GM18499 (cell line): ENCODE measurements around the gene PVALEF.

ENCODE experiments used
- ATAC-seq: cut with Tn5 transposase; IDR thresholded peaks from one replicate; pipeline ENCODE4 v1.9.1; 2021; ENCODE audit warnings: moderate number of reproducible peaks; ENCODE audit not compliant: insufficient read depth, unreplicated experiment

Gene PVALEF

GRCh38 chr17:81165246-81166032 lies at the start of gene PVALEF:
TSS of gene PVALEF (plus strand) at chr17:81165507. CDS start at chr17:81181227, 15,720 bp downstream.
- ATAC-seq, result no peak

GRCh38 chr17:81115749-81116464 lies 49.4 kb upstream of the PVALEF start:
- ATAC-seq, result no peak

GRCh38 chr17:81116704-81117103 lies 48.6 kb upstream of the PVALEF start:
- no peak for ATAC-seq

GRCh38 chr17:81117672-81118198 lies 47.6 kb upstream of the PVALEF start:
- ATAC-seq, result no peak

GRCh38 chr17:81118308-81119221 lies 46.7 kb upstream of the PVALEF start:
- no peak for ATAC-seq

- ATAC-seq, result no peak
Measured at GRCh38 chr17:81119223-81120148, 45.8 kb upstream of the PVALEF start.

- no peak for ATAC-seq
Measured at GRCh38 chr17:81120149-81120484, 45.2 kb upstream of the PVALEF start.

GRCh38 chr17:81120695-81121621 lies 44.3 kb upstream of the PVALEF start:
- ATAC-seq, result no peak

GRCh38 chr17:81121841-81122733 lies 43.2 kb upstream of the PVALEF start:
- no peak for ATAC-seq

GRCh38 chr17:81123052-81124048 lies 42.0 kb upstream of the PVALEF start:
- no peak for ATAC-seq

GRCh38 chr17:81124377-81124776 lies 40.9 kb upstream of the PVALEF start:
- ATAC-seq, result no peak

- ATAC-seq, result no peak
Measured at GRCh38 chr17:81125573-81126081, 39.7 kb upstream of the PVALEF start.

GRCh38 chr17:81126281-81127132 lies 38.8 kb upstream of the PVALEF start:
- no peak for ATAC-seq

GRCh38 chr17:81127133-81127455 lies 38.2 kb upstream of the PVALEF start:
- no peak for ATAC-seq

GRCh38 chr17:81127526-81128177 lies 37.7 kb upstream of the PVALEF start:
- ATAC-seq, result no peak
